Fibroblast of lung (primary cell): ENCODE results near the gene TRPM4.

ENCODE experiments used
- CTCF ChIP-seq, 2 donors: IDR thresholded peaks in 1 of 2; conservative IDR thresholded peaks in 1 of 2; 1 replicate in 1 of 2; 2 replicates in 1 of 2; pipeline ENCODE4 v1.5.1; 2011 to 2012; ENCODE audit warnings: low read length in 2 of 2, control low read depth in 1 of 2, inconsistent platforms in 1 of 2, low read depth in 1 of 2, mild to moderate bottlenecking in 1 of 2
- EZH2 ChIP-seq: IDR thresholded peaks from 2 replicates; pipeline ENCODE4 v1.5.1; 2012; ENCODE audit warnings: low read length, control low read depth, mild to moderate bottlenecking; ENCODE audit errors: missing control alignments

GRCh38 chr19:49205114-49205513 lies 47.5 kb downstream of the TRPM4 start:
- TF ChIP-seq CTCF (conservative IDR thresholded peaks at IDR 0.05 in 1 of 2, IDR thresholded peaks at IDR 0.05 in 1 of 2; ENCODE audit: low read depth in 1 of 2, low read length in 2 of 2) (no peak), EZH2 (no peak)
